BJ (cell line): ENCODE results near the gene STXBP6. TPM values are rescaled to one million over a fixed set of nuclear protein-coding genes. Genes with fewer than 3 reads are reported as not detected.
A peak's percentile ranks its signal among the peaks of the same experiment; 100 is the strongest.
"Not testable (repeated sequence)": the region's sequence is repeated elsewhere in the genome, so short reads cannot be mapped to it uniquely, and the experiment has no call there.

Source experiments
- CTCF ChIA-PET: fragments of 350-600 bp; formaldehyde crosslinking; extraction: SDS; loops from one replicate; lab custom pipeline; 2021; ENCODE audit warnings: antibody characterized with exemption, inconsistent platforms; lab: Yijun Ruan, JAX
- POLR2A ChIA-PET: fragments of 300-600 bp; sonication (Branson Sonifier 250); formaldehyde crosslinking; extraction: SDS; loops from one replicate; lab custom pipeline; 2021; ENCODE audit warnings: antibody characterized with exemption; lab: Charles Lee
- DNase-seq: peaks from one replicate; pipeline ENCODE4 v3.0.0-alpha.2; 2011; ENCODE audit warnings: low read depth
- H3K27me3 ChIP-seq: 2 replicates; pipeline ENCODE4 v1.6.0; 2011; ENCODE audit warnings: low read length; ENCODE audit not compliant: control insufficient read depth, insufficient read depth
- H3K36me3 ChIP-seq: 2 replicates; pipeline ENCODE4 v1.5.1; 2011; ENCODE audit warnings: low read length; ENCODE audit not compliant: control insufficient read depth, insufficient read depth
- H3K4me3 ChIP-seq: 2 replicates; pipeline ENCODE4 v1.5.1; 2011; ENCODE audit warnings: low read depth, mild to moderate bottlenecking, control low read depth, low read length
- CTCF ChIP-seq: IDR thresholded peaks from 2 replicates; pipeline ENCODE4 v1.5.1; 2011; ENCODE audit warnings: low read depth, mild to moderate bottlenecking, control low read depth, inconsistent platforms, low read length, moderate library complexity; ENCODE audit not compliant: insufficient read depth
- polyA plus RNA-seq: library from polyadenylated mRNA; depleted of rRNA; stranded (reverse); fragments of >200 nt; gene quantifications from 2 replicates; pipeline ENCODE4 v1.2.3, GENCODE V29; 2011

Gene STXBP6
- polyA plus RNA-seq, 1 experiment, result 12.1 TPM

- ChIA-PET CTCF (interaction anchor here (0.8 to 3.0 kb wide), 3 partner anchors 9 to 340 kb away, joined by 3 to 15 read pairs (median 6); no protein-coding TSS in a partner anchor), POLR2A (no interaction called here)
- TF ChIP-seq CTCF, result no peak
- Histone ChIP-seq H3K27me3 (no peaks in the 10 kb centered on the region), H3K36me3 (no peaks in the 10 kb centered on the region; the same call in 1 of the 2 replicates), H3K4me3 (no peak overlapping the region)
- DNase-seq, result no peak
These were observed 240.8 kb downstream of the STXBP6 start for GRCh38 chr14:24809135-24809534.

DNA sequence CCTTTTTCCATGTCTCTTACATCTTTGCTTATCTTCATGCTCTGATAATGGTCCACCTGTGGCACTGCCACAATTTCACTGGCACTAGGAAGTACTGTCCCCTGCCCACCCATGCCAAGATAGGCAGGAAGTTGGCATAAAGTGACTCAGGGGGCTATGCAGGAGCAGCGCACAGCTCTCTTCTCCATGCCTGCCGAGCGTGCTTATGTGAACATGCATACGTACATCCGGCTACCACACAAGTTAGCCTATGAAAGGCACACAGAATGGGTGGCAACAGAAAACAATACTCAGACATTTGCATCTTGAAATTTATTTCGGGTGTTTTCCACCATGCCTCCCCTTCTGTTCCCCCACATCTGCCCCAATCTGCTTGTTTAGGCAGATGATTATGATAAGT is 241.5 kb downstream of the STXBP6 start:
- no peak overlapping the region for H3K4me3 ChIP-seq
- no peak for TF ChIP-seq CTCF
- no peaks in the 10 kb centered on the region for H3K27me3 ChIP-seq
- CTCF ChIA-PET, result interaction anchor here (0.8 to 6.1 kb wide), 2 partner anchors 326 to 341 kb away, joined by 3 to 80 read pairs; no protein-coding TSS in a partner anchor
- POLR2A ChIA-PET, result no interaction called here
- H3K36me3 ChIP-seq, result no peaks in the 10 kb centered on the region; the same call in 1 of the 2 replicates
- DNase-seq, result no peak

DNA sequence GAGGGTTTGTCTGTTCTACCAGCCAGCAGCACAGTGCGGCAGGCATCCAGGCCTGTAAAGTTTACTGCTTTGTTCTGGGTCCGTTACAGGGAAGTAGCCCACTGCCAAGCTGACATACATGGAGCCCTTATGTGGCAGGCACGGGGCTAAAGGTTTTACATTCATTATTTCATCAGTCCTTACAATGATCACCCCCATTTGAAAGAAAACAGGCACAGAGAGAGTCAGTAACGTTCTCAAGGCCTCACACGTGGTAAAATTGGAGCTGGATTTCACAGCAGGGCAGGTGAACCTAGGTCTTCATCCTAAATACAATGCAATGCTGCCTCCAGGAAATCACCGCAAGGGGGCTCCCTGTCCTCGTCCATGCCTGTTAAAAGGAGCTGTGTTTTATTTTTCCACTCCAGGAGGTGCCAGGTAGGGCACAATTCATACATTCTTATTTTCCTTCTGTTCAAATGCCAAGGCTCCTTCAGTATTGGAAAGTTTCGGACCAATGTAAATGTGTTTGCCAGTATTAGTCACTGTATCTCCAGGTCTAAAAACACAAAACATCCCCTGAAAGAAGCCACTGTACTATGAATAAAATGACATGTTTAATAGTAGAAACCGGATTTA is 243.8 kb downstream of the STXBP6 start:
- TF ChIP-seq CTCF, result peak; percentile 83
- ChIA-PET CTCF (interaction anchor here (0.7 to 6.1 kb wide), 39 partner anchors 9 to 593 kb away, joined by 3 to 80 read pairs (median 4); no protein-coding TSS in a partner anchor), POLR2A (no interaction called here)
- Histone ChIP-seq H3K4me3 (no peak overlapping the region), H3K36me3 (no peaks in the 10 kb centered on the region; the same call in 1 of the 2 replicates), H3K27me3 (no peaks in the 10 kb centered on the region)
- DNase-seq, result no peak

DNA sequence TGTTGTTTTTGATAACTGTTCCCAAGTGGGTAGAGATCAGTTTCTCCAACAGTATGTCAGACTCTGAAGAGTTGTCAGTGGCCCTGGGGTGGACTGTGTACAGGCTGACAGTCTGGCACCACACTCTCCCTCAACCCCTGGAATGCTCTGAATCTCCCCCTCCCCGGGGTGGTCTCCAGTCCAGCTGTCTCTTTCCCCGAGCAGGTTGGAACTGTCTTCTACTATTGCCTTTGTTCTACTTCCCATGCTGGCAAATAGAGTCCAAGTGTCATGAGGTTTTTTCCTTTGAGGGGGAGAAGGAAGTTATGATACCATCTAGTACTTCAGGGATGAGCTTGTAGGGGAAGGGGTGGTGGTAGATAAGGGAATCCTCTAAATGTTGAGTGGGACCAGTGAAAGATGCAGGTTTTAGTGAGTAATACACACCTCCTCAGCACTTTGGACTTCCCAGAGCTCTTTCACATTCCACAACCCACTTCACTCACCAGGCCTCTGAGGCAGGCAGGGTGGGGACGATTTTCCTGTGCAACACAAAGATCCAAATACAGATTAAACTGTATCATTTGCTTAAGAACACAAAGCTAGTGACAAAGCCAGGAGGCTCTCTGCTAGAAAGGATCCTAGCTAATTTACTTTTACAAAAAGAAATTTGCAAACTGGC is 245.3 kb downstream of the STXBP6 start:
- no peak for TF ChIP-seq CTCF
- ChIA-PET CTCF (interaction anchor here (0.8 to 6.1 kb wide), 13 partner anchors 12 to 595 kb away, joined by 3 to 80 read pairs (median 5); no protein-coding TSS in a partner anchor), POLR2A (no interaction called here)
- H3K4me3 ChIP-seq, result no peak overlapping the region
- H3K27me3 ChIP-seq, result no peaks in the 10 kb centered on the region
- no peaks in the 10 kb centered on the region; the same call in 1 of the 2 replicates for H3K36me3 ChIP-seq
- no peak for DNase-seq

DNA sequence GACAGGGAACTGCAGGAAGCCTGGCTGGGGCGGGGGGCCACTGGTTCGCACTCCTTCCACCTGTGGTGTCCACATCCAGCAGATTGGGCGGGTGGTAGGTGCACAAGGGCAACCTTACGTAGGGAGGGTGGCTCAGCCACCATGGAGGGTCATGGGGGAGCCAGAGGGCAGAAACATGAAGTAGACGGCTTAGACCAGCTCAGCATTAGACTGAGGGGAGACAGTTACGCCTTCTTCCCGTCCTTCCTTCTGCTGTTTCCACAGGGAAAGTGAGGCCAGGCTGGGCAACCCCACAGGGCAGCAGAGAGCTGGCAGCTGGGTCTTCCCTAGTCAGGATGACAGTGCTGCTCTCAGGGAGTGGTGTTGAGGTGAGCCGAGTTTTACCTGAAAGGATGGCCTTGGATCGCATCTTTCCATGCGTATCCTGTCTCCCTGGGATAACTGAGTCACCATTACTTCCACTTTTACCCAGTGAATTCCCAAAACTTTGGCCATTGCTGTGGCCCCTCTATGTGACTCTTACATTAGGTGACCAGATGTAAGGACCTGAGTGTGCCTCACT is 245.9 kb downstream of the STXBP6 start:
- Histone ChIP-seq H3K4me3 (no peak overlapping the region), H3K36me3 (no peaks in the 10 kb centered on the region; the same call in 1 of the 2 replicates), H3K27me3 (no peaks in the 10 kb centered on the region)
- ChIA-PET CTCF (interaction anchor here (0.9 to 6.1 kb wide), 5 partner anchors 11 to 348 kb away, joined by 3 to 80 read pairs (median 4); no protein-coding TSS in a partner anchor), POLR2A (no interaction called here)
- no peak for TF ChIP-seq CTCF
- DNase-seq, result no peak

GRCh38 chr14:24803426-24803825 is 246.5 kb downstream of the STXBP6 start:
- POLR2A ChIA-PET, H3K36me3 ChIP-seq, DNase-seq, H3K4me3 ChIP-seq, H3K27me3 ChIP-seq: not testable (repeated sequence)
- CTCF ChIA-PET, result interaction anchor here (0.9 to 6.1 kb wide), 3 partner anchors 238 to 348 kb away, joined by 3 to 80 read pairs (median 4); no protein-coding TSS in a partner anchor
